IPS-NIHi7 (cell line): ENCODE data around the gene HNRNPK.
"Not testable (repeated sequence)": the region's sequence is repeated elsewhere in the genome, so short reads cannot be mapped to it uniquely, and the experiment has no call there.

Source experiments
- DNase-seq: peaks from one replicate; pipeline ENCODE4 v3.0.0; 2012; ENCODE audit warnings: mixed read lengths; ENCODE audit errors: extremely low spot score

Gene HNRNPK

DNA sequence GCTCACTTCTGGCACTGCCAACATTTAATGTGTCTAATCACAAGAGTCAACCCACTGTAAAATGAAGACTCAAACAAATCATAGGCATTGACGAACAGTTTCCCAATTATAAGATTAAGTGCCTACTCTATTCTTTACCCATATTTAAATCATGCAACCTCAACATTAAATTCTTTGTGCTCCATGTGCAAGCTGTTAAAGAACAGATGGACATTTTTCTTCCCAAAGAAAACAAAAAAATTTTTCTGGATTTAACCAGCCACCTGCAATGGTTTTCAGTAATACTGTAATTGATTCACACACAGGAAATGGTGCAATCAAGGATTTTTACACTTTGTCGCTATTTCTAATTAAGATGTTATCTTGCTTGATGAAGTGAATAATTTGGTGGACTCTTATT, 3.6 kb downstream of the HNRNPK start:
- DNase-seq: no peak

DNA sequence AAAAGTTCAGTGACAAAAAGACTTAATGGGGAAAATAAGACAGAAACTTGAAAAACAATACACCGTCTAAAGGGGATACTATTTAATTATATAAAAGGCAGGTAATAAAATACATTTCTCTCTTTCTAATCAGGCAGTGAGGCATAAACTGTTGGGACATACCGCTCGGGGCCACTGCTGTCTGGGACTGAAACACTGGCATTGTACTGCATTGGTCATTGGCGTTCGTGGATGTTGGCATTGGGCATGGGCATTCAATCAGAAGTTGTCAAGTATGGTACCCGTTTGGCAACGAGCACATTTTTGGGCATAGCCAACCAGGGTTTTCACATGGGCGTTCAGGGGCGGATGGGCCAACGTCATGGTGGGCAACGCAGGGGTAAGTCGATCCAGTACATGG, 4.7 kb downstream of the HNRNPK start:
- DNase-seq: no peak

DNA sequence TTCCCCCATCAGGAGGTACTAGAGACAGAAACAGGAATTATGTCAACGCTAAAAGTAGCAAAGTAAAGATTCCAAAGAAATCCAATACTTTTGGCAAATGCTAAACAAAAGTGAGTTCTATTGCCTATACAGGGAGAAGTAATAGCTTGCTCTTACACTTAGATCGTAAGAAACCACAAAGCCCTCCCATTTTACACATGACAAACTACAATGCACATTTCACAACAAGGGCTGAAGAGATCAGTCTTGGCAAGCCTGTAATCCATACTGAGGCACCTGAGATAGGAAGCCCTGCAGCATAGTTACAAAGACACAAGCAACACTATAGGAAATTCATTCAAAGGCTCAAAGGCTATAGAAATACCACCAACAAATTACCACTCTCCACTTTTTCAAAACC, 7.7 kb downstream of the HNRNPK start:
- no peak for DNase-seq

DNA sequence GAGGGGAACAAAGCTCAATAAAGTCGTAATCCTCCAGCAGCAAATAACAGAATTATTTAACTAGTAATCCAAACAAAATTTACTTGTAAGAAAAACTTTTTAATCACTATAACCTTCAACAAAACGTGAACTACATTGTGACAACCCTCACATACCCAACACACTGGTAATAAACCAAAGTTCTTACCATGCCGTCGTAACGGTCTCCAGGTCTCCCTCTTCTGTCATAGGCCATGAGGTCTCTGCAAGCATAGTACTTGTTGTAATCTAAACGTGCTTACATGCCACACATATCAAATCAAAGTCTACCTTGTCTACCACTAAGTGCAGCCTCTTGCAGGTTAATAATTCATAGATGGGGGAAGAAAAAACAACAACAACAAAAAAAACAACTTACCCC, 8.5 kb downstream of the HNRNPK start:
- no peak for DNase-seq

DNA sequence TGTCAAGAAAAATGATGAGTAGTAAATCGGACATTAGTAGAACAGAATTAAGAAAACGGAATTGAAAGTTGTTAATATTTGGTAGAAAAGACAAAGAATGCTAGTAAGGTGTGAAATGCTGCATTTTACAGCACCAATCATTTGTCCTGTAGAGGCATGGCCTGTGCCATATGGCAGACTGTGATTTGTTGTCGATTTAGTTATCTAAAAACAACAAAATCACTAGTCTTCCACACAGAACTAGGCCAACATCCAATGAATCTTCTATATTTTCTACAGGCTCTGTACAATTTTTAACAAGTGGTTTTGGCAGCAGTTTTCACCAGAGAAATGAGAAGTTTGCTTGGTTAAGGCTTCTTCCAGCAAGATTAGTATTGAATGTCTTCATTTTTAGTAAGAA, 10.4 kb downstream of the HNRNPK start:
- no peak for DNase-seq

DNA sequence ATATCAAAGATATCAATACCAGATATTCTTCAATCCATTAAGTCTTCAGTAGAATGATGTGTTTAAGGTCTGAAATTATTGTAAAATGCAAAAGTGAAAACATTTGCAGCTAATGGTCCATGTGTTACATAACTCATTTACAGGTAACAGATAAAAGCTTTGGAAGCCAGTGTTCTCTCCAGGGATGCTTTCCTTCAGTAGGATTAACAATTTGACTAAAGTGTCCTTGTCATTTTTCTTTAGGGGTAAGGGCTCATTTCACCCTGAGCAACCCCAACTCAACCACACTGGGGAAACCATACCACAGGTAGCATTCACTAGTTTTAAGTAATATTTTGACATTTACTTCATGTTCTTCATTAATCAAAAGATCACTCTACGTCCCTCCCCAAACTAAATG, 12.9 kb downstream of the HNRNPK start:
- DNase-seq: no peak

DNA sequence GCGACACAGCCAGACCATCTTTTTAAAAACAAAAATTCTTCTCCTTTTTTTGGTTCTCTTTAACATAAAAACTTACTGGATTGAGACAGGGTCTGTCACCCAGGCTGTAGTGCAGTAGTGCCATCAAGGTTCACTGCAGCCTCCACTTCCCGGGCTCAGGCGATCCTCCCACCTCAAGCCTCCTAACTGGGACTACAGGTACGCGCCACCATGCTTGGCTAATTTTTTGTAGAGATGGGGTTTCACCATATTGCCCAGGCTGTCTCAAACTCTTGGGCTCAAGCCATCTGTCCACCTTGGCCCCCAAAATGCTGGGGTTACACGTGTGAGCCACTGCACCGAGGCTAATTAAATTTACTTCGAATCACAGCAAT, 13.8 kb downstream of the HNRNPK start:
- no peak for DNase-seq

DNA sequence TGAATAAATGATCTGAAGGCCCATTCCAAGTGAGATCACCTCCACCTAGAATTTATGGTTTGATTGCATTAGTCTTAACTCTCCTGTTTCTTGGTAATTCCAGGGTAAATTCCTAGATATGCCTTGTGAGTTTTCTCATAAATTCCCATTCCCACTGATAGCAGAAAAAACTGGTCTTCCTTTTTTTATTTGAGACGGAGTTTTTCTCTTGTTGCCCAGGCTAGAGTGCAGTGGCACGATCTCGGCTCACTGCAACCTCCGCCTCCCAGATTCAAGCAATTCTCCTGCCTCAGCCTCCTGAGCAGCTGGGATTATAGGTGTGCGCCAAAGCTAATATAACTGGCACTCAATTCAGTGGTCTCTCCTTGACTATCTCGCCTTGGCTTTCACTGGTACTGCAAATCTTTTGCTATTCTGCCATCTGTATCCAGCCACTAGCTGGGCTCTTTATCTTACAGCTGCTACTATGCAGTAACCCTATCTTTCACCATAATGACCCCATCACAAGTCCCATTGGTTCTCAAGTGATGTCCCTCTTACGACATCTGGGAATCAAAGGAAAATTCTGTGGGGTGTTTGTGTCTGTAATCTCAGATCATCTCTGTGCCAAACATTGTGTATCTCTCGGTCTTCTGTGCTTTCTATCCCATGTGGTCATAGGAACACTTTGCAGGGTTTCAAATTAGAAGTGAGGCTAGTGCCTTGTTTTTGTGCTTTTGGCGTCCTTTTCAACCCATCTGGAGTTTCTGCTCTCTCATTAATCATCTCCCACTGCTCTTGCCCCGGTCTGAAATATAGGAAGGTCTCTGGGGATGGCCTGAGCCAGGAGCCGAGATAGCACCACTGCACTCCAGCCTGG, 14.4 kb downstream of the HNRNPK start:
- no peak for DNase-seq

DNA sequence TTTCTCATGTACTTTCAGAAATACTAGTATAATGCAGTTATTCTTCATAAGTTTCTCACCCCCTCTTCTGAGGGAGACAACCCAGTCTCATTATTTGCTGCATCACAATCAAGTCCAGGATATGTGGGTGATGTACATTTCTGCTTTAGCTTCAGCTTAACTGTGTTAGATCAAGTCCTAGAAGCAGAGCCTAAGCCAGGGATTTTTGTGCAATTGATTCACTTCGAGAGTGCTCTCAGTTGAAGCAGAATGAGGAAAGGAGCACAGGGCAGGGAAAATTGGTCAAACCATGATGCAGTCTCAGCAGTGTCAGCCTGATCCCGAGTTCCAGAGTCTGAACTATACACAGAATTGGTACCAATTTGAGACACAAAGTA, 15.1 kb downstream of the HNRNPK start:
- no peak for DNase-seq

DNA sequence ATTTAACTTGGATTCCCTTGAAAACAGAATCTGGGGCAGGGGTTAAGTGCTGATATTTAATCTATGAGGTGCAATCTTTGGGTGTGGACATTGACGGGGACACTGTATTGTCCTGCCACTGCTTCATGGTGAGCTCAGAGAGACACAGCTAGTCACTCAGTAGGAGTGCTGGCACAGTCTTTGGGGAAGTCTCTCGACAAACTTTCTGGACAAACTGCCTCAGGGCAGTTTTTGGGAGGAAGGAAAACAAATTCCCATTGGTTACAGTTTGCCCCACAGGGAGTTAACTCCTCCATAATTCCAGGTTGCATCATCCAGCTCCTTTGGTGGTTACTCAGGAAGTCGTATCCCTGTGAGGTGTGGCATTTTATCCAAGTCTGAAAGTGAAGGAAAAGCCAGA, 17.9 kb downstream of the HNRNPK start:
- DNase-seq: no peak

DNA sequence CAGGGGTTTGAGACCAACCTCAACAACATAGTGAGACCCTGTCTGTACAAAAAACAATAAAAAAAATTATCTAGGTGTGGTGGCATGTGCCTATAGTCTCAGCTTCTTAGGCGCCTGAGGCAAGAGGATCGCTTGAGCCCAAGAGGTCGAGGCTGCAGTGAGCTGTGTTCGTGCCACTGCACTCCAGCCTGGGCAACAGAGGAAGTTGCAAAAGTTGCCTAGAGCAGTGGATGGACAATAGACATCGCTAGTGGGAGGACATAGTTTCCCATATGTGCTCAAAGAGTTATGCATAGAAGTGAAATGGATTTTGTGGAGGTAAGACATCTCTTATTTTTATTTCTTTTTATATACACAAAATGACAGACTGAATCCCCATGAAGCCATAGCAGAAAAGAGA, 19.0 kb downstream of the HNRNPK start:
- no peak for DNase-seq

DNA sequence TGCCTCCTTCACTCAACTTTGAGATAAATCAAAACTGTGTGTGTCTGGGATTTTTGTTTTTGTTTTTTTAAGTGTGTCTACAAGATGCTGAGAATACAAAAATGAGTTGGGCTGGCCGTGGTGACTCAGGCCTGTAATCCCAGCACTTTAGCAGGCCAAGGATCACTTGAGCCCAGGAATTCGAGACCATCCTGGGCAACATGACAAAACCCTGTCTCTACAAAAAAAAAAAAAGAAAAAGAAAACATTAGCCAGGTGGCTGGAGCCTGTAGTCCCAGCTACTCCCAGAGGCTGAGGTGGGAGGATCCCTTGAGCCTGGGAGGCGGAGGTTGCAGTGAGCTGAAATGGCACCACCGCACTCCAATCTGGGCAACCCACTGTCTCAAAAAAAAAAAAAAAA, 21.0 kb downstream of the HNRNPK start:
- DNase-seq: no peak

DNA sequence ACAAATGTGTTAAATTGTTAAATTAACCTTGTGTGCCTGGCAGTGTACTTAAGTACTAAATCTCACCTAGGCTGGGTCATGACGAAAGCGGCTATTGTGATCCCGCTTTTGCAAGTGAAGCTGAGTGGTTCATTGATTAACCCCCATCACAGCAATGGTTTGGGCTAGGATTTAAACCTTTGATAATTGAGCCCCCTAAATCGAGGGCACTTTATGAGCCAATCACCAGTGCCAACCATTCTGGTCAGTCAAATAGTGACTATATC, 22.8 kb downstream of the HNRNPK start:
- DNase-seq: no peak

DNA sequence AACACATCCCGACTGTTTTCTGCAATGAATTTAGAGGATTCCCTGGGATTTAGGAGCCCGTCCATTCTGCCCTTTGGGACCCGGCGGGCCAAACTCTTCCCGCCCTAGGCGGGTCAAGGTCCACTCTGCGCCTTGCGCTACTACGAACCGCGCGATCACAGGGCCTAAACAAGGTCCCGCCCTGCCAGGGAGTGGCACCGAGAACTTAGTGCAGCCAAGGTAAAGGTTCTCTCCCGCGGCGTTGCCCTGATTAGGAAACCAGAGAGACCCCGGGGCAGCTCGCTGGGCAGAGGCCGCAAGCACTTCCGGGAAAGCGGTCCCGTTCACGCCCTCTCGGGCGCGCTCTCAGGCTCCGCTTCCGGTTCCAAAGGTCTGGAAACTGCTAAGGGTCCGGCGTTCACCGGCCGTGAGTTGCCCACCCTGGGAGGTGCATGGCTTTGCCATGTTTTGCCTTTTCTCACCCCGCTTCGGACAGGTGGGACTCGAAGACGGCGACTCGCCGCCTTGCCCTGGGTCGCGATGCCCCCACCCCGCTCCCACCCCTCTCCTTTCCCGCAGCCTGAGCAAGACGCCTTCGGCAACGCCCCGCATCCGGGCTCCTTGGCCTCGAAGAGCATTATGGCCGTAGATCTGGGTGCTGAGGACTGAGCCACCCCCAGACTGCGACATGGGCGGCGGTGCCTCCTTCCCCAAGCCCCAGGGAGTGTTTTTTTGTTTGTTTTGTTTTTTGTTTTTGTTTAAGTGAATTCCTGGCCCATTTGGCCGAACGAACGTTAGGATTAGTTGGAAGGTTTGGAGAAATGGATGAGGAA, 23.4 kb downstream of the HNRNPK start:
- peak; percentile 70 for DNase-seq

DNA sequence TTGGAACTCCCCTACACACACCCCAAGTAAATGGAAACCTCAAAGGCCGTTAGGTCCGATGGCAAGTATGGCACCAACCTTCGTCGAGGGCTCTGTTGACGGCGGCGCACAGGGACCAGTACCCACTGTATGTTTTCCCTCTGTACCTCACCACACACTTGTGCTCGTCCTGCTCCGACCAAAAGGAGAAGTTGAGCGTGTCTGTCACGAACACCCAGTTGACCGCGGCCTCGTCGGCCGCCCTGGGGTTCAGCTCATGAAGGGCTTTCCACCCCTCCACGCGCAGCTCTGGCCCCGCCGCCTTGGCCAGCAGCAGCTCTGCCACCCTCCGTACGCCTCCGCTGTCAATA, 24.0 kb downstream of the HNRNPK start:
- no peak for DNase-seq

DNA sequence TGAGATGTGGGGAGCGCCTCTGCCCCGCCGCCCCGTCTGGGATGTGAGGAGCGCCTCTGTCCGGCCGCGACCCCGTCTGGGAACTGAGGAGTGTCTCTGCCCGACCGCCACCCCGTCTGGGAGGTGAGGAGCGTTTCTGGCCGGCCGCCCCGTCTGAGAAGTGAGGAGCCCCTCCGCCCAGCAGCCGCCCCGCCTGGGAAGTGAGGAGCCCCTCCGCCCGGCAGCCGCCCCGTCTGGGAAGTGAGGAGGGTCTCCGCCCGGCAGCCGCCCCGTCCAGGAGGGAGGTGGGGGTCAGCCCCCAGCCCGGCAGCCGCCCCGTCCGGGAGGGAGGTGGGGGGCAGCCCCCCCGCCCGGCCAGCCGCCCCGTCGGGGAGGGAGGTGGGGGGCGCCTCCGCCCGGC, 31.9 kb downstream of the HNRNPK start:
- DNase-seq: not testable (repeated sequence)

DNA sequence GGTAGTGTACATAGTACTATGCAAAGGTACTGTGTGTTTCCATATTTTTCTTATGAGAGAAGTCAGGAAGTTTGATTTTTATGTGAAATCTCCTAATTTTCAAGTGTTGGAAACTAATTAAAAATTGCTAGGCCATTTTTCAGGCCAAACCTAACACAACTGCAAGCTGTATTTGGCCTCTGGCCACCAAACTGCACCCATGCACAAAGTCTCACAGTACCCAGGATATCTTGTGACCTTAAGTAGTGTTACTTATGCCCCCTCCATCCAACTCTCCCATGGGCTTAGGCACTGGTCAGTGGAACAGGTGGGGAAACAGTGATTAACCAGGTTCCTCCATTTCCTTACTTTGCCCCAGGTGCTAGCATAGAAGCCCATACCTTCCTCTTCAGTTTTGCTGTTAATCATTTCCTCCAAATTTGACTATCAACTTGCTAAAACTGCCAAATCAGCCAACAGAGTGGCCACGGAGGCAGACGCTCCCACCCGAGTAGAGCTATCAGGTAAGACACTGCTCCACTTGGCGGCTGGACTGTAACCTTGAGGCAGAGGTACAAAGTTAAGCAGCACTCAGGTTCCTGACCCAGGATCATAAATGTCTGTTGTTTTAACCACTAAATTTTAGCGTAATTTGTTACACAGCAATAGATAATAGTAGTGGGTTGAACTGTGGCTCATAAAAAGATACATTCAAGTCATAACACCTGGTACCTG, 39.3 kb downstream of the HNRNPK start:
- no peak for DNase-seq

DNA sequence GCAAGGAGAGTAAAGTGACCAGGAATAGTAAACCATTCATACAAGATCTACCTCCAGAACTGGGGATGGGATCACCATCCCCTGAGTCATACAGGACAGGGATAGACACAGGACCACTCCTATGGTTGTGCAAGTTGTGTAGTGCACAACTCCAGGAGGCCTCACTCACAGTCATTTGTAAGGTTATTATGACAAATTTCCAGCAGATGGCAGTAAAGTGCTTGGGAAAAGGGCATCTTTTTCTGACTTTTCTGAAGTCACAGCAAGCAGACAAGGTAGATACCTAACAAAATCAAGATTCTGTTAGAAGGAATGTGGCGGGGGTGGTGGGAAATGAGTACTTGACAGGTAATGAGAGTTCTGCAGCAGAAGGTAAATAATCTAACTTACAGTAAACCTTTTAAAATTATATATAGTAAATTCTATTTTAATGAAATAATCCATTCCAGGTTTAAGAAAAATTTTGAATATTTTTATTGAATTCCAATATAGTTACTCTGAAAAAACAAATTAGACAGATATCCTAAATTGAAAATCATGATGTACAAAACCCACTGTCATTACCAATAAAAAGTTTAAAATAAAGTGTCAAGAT, 42.1 kb downstream of the HNRNPK start:
- DNase-seq: peak; percentile 65

DNA sequence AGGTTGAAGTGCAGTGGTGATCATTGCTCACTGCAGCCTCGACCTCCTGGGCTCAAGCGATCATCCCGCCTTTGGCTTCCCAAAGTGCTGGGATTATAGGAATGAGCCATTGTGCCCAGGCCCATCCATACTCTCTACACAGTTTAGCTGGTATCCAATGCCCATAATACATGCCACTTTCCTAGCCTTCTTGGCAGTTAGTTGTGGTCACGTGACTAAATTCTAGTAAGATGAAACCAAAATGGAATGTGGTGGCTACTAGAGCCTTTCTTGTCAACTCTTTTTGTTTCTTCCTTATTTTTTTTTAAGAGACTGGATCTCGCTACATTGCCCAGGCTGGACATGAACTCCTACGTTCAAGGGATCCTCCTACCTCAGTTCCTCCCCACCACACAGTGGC, 43.5 kb downstream of the HNRNPK start:
- no peak for DNase-seq

DNA sequence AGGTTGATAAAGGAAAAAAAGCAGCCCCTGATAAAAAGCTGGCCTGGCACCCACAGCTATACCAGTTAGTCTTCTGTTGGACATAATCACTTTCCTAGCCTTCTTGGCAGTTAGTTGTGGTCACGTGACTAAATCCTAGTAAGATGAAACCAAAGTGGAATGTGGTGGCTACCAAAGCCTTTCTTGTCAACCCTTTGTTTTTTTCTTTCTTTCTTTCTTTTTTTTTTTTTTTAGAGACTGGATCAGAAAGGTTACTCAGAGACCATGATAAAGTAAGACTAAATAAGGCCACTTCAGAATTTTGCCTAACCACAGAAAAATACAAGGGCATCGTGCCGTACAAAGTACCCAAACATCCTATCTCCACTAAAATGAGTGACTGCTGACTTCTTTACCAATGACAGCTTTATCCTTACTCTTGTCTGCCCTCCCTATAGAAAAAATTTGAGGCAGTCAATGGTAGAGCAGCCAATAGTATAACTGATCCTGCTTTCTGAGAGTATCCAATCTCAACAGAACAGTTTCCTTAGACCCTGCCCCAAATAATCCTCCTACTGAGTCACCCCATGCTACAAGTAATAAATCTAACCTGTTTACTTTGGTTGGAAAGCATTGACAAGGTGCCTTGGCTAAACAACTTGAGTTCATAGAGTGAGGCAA, 44.6 kb downstream of the HNRNPK start:
- no peak for DNase-seq

DNA sequence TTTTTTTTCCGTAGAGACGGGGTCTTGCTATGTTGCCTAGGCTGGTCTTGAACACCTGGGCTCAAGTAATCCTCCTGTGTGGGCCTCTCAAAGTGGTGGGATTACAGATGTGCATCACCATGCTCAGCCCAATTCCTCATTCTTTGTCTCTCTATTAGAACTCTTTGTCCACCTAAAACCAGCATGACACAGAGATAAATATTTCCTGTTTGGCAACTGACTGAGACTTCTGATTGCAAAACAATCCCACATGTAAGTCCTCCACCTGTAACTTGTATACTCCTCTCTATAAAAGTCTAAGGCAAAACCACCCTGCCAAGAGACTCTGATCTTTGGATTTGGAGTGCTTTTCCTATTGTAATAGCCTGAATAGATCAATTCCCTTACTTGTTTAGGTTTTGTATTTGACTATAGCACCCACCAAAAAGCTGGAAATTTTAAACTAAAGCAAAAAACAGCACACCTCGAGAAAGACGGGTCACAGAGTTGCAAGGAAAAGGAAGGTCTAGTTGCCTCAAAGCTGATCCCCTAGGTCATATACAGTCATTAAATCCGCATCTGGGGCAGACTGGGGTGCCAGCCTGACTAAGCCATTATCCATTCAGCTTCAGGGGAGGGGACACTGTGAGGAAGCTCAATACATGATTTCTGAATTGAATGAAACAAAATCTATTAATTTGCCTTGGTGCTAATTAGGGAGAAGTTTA, 45.3 kb downstream of the HNRNPK start:
- DNase-seq: no peak
